ENCODE measurements around the gene BMP5. TPM values are rescaled to one million over a fixed set of nuclear protein-coding genes. Genes with fewer than 3 reads are reported as not detected.
"Not testable (repeated sequence)": the region's sequence is repeated elsewhere in the genome, so short reads cannot be mapped to it uniquely, and the experiment has no call there.

BMP5 gene
- total RNA-seq (2014; rRNA removed; shearing (Covaris generic)) = 1.6 TPM in 2 replicates

DNA sequence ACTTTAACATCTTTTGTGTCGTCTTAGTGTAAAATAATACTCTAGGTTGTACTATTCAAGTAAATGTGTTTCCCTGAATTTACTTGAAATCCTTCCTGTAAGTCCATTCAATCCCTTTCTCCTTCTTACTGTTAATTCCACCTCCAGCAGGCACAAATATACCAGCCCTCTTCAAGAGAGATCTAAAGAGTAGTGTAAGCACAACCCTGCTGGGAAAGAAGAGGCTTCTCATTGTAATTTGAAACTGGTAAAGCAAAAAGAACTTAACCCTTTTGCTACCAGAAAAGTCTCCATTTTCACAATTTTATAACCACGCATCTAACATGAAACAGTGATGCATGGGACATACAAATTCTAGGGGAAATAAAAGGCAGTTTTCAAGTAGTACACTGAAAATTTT is at the start of gene BMP5:
Gene BMP5, minus strand, starts transcription at position 191 of the 400 bp plus-strand sequence. CDS start 725 bp downstream, outside the sequence.
- DNase-seq (ENCODE audit: low read depth in 1 of 2, low spot score in 2 of 2) = no peak
- peaks cover 10% of the 10 kb centered on the region for H3K4me1 ChIP-seq (replicated peaks)
- no peaks in the 10 kb centered on the region for H3K9me3 ChIP-seq (replicated peaks)
- H3K27me3 ChIP-seq (replicated peaks) = no peaks in the 10 kb centered on the region
- no peak within 1 kb of the TSS for H3K4me3 ChIP-seq
- H3K36me3 ChIP-seq = no peaks in the 10 kb centered on the region
- no peak within 1 kb of the TSS for H3K27ac ChIP-seq

DNA sequence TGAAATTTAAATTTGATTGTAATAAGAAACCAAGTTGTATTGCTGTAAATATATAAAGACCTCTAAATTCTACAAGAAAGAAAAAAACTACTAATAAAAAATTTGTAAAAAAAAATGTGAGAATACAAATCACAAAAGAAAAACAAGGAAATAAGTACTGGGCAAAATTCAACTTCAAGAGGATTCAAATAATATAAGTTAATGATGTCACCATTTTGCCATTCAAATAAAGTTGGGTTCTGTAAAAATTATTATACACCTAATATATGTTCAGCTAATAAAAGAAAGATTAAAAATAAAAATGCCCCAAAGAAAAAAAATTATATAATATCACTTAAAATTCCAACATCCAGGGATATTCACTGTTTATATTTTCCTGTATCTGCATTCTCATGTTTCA is 47.0 kb upstream of the BMP5 start:
- no peaks in the 10 kb centered on the region for H3K27me3 ChIP-seq (replicated peaks)
- H3K4me1 ChIP-seq (replicated peaks) = peaks cover 17% of the 10 kb centered on the region
- H3K4me3 ChIP-seq = no peak overlapping the region
- H3K27ac ChIP-seq = no peak overlapping the region
- H3K36me3 ChIP-seq = no peaks in the 10 kb centered on the region
- no peak for DNase-seq (ENCODE audit: low read depth in 1 of 2, low spot score in 2 of 2)
- no peaks in the 10 kb centered on the region for H3K9me3 ChIP-seq (replicated peaks)

DNA sequence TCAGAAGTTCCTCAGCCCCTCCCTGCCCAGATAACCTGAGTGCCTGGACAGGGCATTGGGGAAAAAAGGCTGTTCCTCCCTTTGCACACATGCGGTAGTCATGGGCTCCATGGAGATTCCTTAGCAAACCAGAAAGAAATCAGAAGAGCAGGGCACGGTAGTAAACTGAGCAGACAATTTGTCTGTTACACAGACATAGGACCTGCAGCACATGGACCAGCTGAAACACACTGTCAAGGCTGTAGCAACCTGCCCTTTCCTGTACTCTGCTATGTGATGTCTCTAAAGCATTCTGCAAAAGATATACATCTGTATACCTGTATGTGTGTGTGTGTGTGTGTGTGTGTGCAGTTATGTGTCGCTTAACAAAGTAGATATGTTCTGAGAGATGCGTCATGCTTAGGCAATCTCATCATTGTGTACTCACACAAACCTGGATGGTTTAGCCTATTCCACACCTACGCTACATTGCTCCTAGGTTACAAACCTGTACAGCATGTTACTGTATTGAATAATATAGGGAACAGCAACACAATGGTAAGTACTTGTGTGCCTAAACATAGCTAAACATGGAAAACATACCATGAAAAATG is 44.4 kb upstream of the BMP5 start:
- Histone ChIP-seq H3K27ac (no peak overlapping the region), H3K9me3 (replicated peaks) (no peaks in the 10 kb centered on the region), H3K27me3 (replicated peaks) (no peaks in the 10 kb centered on the region), H3K4me1 (replicated peaks) (peaks cover 32% of the 10 kb centered on the region), H3K36me3 (no peaks in the 10 kb centered on the region), H3K4me3 (no peak overlapping the region)
- no peak for DNase-seq (ENCODE audit: low read depth in 1 of 2, low spot score in 2 of 2)

DNA sequence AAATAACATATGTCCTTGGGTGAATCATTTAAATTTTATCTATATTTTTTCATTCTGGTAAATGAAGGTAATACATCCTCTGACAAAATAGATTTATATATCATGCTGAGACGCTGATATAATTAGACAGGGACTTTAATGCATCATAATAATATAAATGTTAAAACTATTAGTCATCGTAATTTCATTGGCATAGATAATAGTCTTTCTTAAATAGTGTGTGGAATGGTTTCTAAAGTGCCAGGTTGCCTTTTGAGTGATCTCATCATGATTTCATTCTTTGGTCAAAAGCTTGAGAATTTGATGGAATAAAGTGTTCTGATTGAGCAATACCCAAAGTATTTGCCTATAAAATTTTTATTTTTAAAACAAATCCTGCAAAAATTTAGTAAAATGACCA is 43.2 kb upstream of the BMP5 start:
- Histone ChIP-seq H3K36me3 (no peaks in the 10 kb centered on the region), H3K9me3 (replicated peaks) (no peaks in the 10 kb centered on the region), H3K27me3 (replicated peaks) (no peaks in the 10 kb centered on the region), H3K27ac (peak overlapping the region; percentile 78; the same call in 1 of the 2 replicates), H3K4me3 (no peak overlapping the region), H3K4me1 (replicated peaks) (peaks cover 30% of the 10 kb centered on the region)
- no peak for DNase-seq (ENCODE audit: low read depth in 1 of 2, low spot score in 2 of 2)

DNA sequence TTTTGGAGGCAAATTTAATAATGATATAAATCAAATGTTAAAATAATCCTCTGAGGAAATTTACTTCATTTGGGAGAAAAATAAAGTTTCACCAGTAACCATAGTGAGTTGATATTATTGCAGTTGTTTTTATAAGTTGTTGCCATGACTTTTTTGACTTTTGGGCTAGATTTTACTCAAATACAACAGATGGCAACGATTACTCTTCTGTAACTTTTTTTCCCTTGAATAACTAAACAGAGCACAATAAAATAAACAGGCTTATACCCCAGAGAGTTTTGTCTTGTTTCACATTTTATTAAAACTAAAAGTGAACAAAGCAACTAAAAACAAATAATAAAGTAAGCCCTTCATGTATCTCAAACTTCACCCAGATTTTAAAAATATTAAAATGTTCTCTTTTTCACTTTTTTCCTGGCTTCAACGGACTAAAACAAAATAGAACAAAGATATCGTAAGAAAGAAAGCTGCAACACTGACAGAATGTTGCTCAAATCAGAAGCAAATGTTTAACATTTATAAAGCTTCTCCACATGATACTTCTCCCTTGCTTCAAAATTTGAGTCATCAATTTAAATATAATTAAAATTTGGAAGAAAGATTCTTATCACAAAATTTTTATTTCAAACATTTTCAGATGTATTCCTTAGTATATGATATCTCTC is 42.5 kb upstream of the BMP5 start:
- DNase-seq (ENCODE audit: low read depth in 1 of 2, low spot score in 2 of 2) = peak in 1 of 2 experiments; percentile 42
- H3K4me3 ChIP-seq = no peak overlapping the region
- peak overlapping the region; percentile 78 for H3K27ac ChIP-seq
- peaks cover 30% of the 10 kb centered on the region for H3K4me1 ChIP-seq (replicated peaks)
- no peaks in the 10 kb centered on the region for H3K27me3 ChIP-seq (replicated peaks)
- no peaks in the 10 kb centered on the region for H3K36me3 ChIP-seq
- H3K9me3 ChIP-seq (replicated peaks) = no peaks in the 10 kb centered on the region

DNA sequence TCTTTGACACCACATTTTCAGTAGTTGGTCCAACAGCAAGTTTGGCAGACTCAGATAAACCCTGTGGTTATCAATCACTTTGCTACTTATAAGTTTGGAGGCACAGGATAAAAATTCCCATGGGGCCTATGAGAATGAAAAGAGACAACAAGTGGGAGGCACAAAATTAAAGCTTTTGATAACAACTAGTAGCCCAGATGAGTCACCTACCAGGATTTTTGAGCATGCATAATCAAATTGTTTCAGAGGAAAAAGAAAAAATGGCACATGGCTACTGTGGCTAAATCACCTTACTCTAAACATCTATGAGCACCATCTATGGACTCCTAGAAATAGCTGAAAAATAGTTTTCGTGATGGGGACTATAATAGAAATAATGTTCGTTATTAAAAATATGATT is 40.8 kb upstream of the BMP5 start:
- no peaks in the 10 kb centered on the region for H3K27me3 ChIP-seq (replicated peaks)
- no peaks in the 10 kb centered on the region for H3K36me3 ChIP-seq
- peak in 1 of 2 experiments; percentile 60 for DNase-seq (ENCODE audit: low read depth in 1 of 2, low spot score in 2 of 2)
- H3K4me1 ChIP-seq (replicated peaks) = peaks cover 30% of the 10 kb centered on the region
- H3K9me3 ChIP-seq (replicated peaks) = no peaks in the 10 kb centered on the region
- 0 out of 2 replicates have a peak overlapping the region, but pooled peaks have one; percentile 2 for H3K27ac ChIP-seq
- H3K4me3 ChIP-seq = no peak overlapping the region

DNA sequence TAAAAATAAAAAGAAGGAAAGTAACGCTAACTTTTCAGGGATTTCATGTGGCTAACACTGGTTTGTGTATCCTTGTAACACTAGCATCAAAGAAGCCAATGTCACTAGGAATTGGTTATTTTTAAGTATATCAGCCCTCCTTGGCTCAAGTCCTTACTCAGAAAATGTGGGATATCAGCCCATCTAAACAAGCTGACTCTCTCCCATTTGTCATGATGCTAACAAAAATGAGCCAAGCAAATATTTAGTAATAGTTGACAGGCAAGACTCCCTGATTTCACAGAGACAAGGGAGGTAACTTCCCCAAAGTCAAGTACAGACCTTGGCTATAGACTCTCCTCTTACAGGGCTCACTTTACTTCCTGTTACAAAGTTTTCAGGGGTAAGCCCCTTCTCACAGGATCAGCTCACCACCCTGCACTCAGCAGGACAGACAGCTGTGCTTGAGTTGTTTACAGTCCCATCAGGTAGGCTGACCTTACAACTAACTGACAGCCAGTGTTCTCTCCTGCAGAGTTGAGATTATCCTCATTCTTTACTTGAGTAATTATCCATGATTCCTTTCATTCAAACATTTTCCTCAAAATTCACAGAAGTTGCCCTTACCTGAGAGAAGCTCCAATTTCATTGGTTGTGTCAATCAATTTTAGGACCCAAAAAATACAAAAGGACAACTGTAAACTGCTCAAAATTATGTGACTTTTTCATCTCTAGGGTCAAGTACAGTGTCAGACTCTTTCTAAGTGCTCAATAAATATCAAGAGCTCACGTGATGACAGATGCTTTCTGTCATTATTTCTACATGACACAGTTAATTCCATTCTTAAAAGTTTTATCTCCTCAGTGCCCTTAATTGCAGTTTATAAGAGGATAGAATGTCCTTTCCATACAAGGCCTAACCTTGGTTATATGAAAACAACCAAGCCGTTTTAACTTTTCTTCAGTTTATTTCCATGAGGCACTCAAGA is 38.1 kb upstream of the BMP5 start:
- Histone ChIP-seq H3K27me3 (replicated peaks) (no peaks in the 10 kb centered on the region), H3K36me3 (no peaks in the 10 kb centered on the region), H3K4me3 (no peak overlapping the region), H3K9me3 (replicated peaks) (no peaks in the 10 kb centered on the region), H3K27ac (no peak overlapping the region), H3K4me1 (replicated peaks) (peaks cover 28% of the 10 kb centered on the region)
- no peak for DNase-seq (ENCODE audit: low read depth in 1 of 2, low spot score in 2 of 2)

DNA sequence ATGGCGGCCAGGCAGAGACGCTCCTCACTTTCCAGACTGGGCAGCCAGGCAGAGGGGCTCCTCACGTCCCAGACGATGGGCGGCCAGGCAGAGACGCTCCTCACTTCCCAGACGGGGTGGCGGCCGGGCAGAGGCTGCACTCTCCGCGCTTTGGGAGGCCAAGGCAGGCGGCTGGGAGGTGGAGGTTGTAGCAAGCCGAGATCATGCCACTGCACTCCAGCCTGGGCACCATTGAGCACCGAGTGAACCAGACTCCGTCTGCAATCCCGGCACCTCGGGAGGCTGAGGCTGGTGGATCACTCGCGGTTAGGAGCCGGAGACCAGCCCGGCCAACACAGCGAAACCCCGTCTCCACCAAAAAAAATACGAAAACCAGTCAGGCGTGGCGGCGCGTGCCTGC is 35.1 kb upstream of the BMP5 start:
- H3K27ac ChIP-seq; H3K4me3 ChIP-seq; H3K9me3 ChIP-seq (replicated peaks); H3K27me3 ChIP-seq (replicated peaks); H3K36me3 ChIP-seq; H3K4me1 ChIP-seq (replicated peaks); DNase-seq (ENCODE audit: low read depth in 1 of 2, low spot score in 2 of 2): not testable (repeated sequence)

DNA sequence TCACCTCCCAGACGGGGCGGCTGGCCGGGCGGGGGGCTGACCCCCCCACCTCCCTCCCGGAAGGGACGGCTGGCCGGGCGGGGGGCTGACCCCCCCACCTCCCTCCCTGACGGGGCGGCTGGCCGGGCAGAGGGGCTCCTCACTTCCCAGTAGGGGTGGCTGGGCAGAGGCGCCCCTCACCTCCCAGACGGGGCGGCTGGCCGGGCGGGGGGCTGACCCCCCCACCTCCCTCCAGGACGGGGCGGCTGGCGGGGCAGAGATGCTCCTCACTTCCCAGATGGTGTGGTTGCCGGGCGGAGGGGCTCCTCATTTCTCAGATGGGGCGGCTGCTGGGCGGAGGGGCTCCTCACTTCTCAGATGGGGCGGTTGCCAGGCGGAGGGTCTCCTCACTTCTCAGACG is 34.5 kb upstream of the BMP5 start:
- not testable (repeated sequence) for H3K9me3 ChIP-seq (replicated peaks); DNase-seq (ENCODE audit: low read depth in 1 of 2, low spot score in 2 of 2); H3K27me3 ChIP-seq (replicated peaks); H3K36me3 ChIP-seq; H3K27ac ChIP-seq; H3K4me1 ChIP-seq (replicated peaks); H3K4me3 ChIP-seq

DNA sequence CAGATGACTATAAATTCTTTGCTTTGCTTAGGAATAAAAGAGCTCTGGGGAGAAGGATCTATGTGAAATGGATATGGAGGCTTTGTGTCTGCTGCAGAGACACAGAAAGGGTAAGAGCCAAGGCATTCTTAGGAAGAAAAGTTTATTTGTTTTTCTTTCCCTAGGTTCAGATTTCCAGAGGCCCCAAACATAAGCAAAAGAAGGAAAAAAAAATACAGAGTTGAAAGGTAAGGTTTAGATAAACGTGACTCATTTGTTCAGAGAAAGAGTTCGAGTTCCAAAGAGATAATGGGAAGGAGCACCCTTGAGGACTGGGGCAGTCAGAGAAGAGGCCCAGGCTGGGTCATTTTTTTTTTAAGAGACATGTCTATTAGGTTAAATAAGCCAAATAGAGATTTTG is 27.4 kb upstream of the BMP5 start:
- Histone ChIP-seq H3K36me3 (no peaks in the 10 kb centered on the region), H3K27ac (0 out of 2 replicates have a peak overlapping the region, but pooled peaks have one; percentile 16), H3K4me3 (no peak overlapping the region), H3K27me3 (replicated peaks) (no peaks in the 10 kb centered on the region), H3K4me1 (replicated peaks) (peaks cover 47% of the 10 kb centered on the region), H3K9me3 (replicated peaks) (no peaks in the 10 kb centered on the region)
- DNase-seq (ENCODE audit: low read depth in 1 of 2, low spot score in 2 of 2) = peak; percentile 43 to 88

DNA sequence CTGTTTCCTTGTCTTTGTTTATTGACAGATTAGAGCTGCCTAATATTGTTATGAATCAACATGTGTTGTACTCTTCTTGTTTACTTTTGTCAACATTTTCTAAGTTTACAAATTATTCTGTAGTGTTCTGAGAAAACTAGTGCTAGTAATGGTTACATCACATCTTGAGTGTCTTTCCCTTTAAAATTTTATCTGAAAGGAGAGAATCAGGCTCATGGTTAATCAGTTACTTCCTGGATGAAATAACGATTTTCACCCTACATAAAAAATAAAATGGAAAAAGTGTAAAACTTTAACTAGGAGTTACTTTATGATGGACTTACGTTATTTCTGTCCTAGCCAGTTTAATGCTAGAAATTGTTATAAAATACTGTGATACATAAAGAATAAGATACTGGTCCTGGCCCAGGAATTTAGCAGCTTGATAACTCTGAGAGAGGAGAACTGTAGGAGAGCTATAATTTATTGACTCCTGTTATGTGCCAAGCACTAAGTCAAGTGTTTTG is 26.4 kb upstream of the BMP5 start:
- H3K27ac ChIP-seq = no peak overlapping the region
- DNase-seq (ENCODE audit: low read depth in 1 of 2, low spot score in 2 of 2) = no peak
- no peaks in the 10 kb centered on the region for H3K27me3 ChIP-seq (replicated peaks)
- H3K4me3 ChIP-seq = no peak overlapping the region
- H3K36me3 ChIP-seq = no peaks in the 10 kb centered on the region
- no peaks in the 10 kb centered on the region for H3K9me3 ChIP-seq (replicated peaks)
- H3K4me1 ChIP-seq (replicated peaks) = peaks cover 57% of the 10 kb centered on the region

DNA sequence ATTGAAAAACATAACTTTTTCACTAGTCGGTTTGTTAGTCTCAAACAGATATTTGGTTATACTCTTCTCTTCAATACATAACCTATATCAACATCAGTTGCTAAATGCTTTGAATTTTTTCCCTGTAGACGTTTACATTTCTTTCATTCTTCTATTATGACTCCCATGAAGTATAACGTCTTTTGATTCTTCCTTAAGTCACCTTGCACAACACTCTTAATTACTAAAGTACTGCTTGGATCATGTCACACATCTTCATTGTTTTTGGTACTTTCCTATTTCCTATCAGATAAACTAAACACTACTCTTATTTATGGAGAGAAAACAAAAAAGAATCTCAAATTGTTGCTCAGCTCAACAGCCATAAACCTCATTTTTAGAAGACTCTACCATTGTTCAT is 23.0 kb upstream of the BMP5 start:
- Histone ChIP-seq H3K36me3 (no peaks in the 10 kb centered on the region), H3K4me3 (no peak overlapping the region), H3K27ac (peak overlapping the region; percentile 81), H3K27me3 (replicated peaks) (no peaks in the 10 kb centered on the region), H3K9me3 (replicated peaks) (no peaks in the 10 kb centered on the region), H3K4me1 (replicated peaks) (peaks cover 62% of the 10 kb centered on the region)
- peak in 1 of 2 experiments; percentile 81 for DNase-seq (ENCODE audit: low read depth in 1 of 2, low spot score in 2 of 2)

DNA sequence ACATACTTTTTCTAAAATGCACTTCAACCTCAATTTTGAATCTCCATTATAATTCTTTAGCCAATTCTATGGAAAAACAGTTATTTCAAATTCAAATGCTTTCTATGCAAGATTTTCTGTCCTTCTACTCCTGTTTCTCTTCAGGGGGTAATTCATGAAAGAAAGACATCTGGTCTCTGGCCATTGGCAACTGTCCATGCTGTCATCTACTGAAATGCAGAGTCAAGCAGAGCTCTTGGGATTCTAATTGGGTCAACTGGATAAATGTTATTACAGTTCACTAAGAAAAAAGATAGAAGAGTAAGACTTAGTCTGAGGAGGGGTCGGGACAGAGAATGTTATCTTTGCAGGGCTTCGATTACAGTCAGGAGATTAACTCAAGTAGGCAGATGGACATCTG is 22.0 kb upstream of the BMP5 start:
- H3K27ac ChIP-seq = peak overlapping the region; percentile 81

More for the DNA sequence above, 22.0 kb upstream of the BMP5 start:
- Histone ChIP-seq H3K4me3 (no peak overlapping the region), H3K36me3 (no peaks in the 10 kb centered on the region), H3K9me3 (replicated peaks) (no peaks in the 10 kb centered on the region), H3K27me3 (replicated peaks) (no peaks in the 10 kb centered on the region), H3K4me1 (replicated peaks) (peaks cover 52% of the 10 kb centered on the region)
- no peak for DNase-seq (ENCODE audit: low read depth in 1 of 2, low spot score in 2 of 2)

Data from SJSA1 (cell line).